AG20443 (cell line): ENCODE data around the gene TNNT1.

ENCODE experiments used
- DNase-seq: peaks from one replicate; pipeline ENCODE4 v3.0.0; 2012; ENCODE audit warnings: low spot score, mixed read lengths

TNNT1 gene

DNA sequence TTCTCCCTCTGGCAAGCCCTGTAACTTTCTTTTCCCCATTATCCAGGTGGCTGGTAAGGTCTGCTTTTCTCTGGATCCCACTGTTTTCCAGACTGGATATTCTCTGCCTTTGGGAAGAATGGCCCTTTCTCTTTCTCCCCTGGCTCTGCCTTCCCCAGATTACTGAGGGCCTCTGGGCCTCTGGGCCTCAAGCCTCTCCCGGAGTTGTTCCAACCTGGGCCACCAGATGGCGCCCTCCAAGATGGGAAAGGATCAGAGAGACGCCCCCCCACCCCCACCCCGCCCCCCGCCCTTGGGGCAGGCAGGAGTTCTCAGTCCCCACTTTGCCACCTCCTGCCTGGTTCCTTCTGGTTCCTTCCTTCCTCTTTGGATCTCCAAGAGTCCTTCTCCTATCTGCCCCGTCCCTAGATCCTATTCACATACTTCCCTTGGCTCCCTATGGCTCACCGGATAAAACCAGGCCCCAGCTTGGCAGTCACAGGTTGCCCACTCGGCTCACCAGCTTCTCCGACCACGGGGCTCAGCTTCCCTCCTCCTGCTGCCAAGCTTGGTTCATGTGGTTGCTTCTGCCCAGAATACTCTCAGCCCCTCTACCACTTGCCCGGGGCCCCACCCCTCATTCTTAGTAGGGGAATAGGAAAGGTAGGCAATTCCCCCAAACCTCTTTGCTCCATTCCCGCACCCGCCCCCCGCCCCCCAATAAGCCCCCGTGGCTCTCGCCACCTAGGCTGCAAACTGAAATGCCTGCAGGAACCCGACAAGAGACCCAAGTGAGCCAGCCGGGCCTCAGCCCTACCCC is 60.3 kb downstream of the TNNT1 start:
- peak; percentile 86 for DNase-seq

DNA sequence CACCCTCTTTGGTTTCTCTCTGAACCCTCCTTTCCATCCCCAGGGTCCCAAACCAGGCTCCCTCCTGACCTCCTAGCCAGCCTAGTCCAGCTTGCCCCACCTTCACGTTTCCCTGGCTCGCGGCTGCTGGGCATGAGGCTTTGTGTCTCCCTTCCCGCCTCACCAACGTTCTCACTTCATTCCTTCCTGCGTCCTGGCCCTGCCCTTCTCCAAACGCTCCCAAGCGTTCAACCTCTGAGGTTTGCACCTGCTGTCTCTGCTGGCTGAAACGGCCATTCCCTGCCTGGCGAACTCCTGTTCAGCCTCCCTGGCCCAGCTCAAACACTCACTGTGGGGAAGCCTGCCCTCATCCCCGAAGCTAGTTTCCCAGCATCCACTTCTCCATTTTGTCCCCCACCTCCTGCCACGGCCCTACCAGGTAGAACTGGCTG is 61.0 kb downstream of the TNNT1 start:
- no peak for DNase-seq

DNA sequence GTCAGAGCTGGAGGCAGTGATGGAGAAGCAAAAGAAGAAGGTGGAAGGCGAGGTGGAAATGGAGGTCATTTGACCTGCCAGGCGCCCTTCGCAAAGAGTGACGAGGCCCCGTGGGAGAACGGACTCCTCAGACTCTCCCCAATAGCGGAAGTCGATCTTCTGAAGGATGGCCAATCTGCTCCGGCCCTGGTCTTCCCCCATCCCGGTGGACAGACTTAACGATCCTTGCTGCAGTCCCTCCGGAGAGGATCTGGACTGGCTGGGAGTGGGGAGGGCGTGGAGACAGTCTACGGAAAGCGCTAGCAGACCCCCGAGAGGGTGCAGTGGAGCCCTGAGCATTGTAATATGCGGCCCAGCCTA is 61.5 kb downstream of the TNNT1 start:
- DNase-seq, result no peak

DNA sequence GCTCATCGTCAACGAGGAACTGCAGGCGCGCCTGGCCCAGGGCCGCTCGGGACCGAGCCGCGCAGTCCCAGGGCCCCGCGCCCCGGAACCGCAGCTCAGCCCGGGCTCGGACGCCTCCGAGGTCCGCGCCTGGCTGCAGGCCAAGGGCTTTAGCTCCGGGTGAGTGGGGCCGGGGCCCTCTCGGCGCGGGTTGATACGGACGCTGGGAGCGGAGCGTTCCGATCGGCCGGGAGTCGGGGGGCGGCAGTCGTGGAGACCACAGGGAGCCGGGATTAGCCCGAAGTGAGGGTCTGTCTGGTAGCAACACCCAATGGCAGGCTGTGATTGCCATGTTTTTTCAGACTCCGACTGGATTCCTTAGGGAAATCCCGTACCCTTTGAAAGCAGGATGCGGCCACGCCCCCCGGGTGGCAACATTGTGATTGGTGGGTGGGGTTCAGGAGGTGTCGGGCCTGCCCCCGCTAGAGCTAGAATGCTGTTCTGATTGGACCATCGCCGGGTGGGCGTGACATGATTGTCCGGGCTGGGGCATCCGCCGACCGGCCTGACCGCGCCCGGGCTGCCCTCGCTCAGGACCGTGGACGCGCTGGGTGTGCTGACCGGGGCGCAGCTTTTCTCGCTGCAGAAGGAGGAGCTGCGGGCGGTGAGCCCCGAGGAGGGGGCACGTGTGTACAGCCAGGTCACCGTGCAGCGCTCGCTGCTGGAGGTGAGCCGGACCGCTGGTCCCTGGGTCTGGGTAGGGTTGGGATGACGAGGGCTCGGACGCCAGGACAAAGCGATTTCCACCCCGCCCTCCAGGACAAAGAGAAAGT is 62.1 kb downstream of the TNNT1 start:
- peak; percentile 99 for DNase-seq

DNA sequence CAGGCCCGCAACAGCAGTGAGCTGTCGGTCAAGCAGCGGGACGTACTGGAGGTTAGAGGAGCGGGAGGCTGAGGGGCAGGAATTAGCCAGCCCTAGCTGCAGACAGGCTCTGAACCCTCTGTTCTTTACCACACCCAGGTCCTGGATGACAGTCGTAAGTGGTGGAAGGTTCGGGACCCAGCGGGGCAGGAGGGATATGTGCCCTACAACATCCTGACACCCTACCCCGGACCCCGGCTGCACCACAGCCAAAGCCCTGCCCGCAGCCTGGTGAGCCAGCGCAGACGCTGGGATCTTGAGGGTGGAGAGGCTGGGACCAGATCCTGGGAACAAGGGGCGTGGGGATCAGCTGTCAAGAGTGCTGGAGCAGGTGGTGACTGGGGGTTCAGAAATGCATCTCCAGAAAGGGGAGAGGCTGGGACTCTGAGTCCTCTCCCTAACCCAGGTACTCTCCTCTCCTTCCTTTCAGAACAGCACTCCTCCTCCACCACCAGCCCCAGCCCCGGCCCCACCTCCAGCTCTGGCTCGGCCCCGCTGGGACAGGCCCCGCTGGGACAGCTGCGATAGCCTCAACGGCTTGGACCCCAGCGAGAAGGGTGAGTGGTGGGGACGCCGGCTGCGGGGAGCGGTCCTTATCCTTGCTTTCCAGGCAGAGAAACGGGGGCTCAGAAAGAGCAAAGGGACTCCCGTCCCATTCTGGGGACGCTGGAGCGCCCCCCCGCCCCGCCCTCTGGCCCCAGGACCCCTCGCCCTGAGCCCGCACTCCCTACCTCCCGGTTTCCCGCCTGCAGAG is 62.9 kb downstream of the TNNT1 start:
- no peak for DNase-seq

DNA sequence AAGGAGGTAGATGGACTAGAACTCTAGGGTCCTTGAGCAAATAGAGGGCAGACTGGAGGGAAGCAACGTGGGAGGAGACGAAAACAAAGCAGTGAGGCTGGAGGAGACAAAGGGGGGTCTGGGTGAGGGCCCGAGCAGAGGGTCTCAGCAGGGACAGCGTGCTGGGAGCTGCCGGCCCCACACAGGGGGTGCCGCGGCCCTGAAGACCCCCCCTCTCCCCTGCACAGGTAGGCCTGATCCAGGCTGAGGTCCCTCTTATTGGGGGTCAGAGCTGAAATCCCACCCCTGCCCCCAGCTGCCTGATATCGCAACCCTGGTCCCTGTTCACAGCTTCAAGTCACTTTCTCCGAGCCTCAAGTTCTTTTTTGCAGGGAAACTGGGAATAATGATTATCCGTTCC is 64.6 kb downstream of the TNNT1 start:
- no peak for DNase-seq

DNA sequence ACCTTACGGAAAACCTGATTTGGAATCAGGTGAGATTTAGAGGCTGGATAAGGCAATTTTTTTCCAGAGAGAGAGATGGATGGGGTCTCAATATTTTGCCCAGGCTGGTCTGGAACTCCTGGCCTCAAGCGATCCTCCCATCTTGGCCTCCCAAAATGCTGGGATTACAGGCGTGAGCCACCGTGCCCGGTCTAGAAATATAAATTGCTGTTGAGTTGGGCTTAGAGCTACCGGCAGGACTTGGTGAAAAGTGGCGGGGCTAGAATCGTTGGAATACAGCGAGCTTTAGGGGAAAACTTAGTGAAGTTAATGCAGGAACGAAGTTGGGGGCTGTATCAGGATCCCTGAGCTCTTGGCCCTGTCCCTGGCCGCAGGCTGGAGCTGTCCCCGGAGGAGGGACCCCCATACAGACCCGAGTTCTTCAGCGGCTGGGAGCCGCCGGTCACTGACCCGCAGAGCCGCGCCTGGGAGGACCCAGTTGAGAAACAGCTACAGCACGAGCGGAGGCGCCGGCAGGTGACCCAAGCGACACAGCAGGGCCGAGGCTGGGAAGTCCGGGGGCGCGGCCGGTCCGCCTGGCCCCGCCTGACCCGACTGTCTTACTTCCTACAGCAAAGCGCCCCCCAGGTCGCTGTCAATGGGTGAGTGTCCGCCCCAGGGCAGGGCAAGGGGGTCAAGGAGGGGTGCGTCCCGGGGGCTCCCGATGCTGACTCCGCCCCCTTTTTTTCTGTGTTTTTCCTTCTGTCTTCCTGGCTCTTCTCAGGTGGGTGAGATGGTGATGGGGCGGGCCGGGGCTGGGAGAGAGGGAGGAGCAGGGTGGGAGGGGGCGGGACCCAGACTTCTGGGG is 65.8 kb downstream of the TNNT1 start:
- no peak for DNase-seq
